HepG2 (cell line): Measurements from ENCODE around the gene TSPYL1. TPM values are rescaled to one million over a fixed set of nuclear protein-coding genes. Genes with fewer than 3 reads are reported as not detected.

Experiments
- ATAC-seq: fragments of 200-7000 bp; cut with Tn5 transposase; 3 replicates; pipeline ENCODE4 v1.9.1; 2020; ENCODE audit warnings: mild to moderate bottlenecking, moderate library complexity
- BruUV-seq: library from RNA; stranded (reverse); fragments of 400-500 nt; replicated peaks from 2 replicates; lab custom pipeline; 2021; lab: Mats Ljungman, UMichigan
- CTCF ChIA-PET: fragments of 300-600 bp; formaldehyde crosslinking; extraction: SDS; loops from one replicate; lab custom pipeline; 2021; ENCODE audit warnings: low total read pairs, inconsistent platforms, low intra/inter-chr PET ratio; lab: Yijun Ruan, JAX
- POLR2A ChIA-PET: fragments of 350-600 bp; sonication (Branson Sonifier 250); formaldehyde crosslinking; loops from one replicate; lab custom pipeline; 2020; ENCODE audit warnings: antibody characterized with exemption, inconsistent platforms; lab: Yijun Ruan, JAX
- DNase-seq: peaks from one replicate; pipeline ENCODE4 v3.0.0-alpha.2; 2015; ENCODE audit warnings: low spot score
- FAIRE-seq: peaks from 3 replicates; lab custom pipeline; 2011; peaks lifted over from hg19 to GRCh38; lab: Jason Lieb, UNC
- H2AFZ ChIP-seq: one replicate; pipeline ENCODE4 v1.6.1; 2011; ENCODE audit warnings: low read length, inconsistent platforms
- H3K27ac ChIP-seq: fragments of 300-600 bp; 3 replicates; pipeline ENCODE4 v1.8.0; 2011; ENCODE audit warnings: mixed run types, mild to moderate bottlenecking, mixed read lengths, low read length, inconsistent platforms; ENCODE audit not compliant: insufficient read depth; ENCODE audit errors: extremely low read length
- H3K27me3 ChIP-seq, 2 experiments: fragments of 200-600 bp in 1 of 2; 2 replicates in 1 of 2; 3 replicates in 1 of 2; pipeline versions ENCODE4 v1.6.0 to v1.8.0; 2011; ENCODE audit warnings: low read length in 2 of 2, mild to moderate bottlenecking in 2 of 2, moderate library complexity in 2 of 2, inconsistent platforms in 1 of 2; ENCODE audit not compliant: insufficient read depth in 2 of 2, control insufficient read depth in 1 of 2
- H3K36me3 ChIP-seq, 2 experiments: fragments of 200-600 bp in 1 of 2; replicated peaks in 1 of 2; 2 replicates in 1 of 2; 3 replicates in 1 of 2; pipeline versions ENCODE4 v1.5.1 to v1.8.0; 2011; ENCODE audit warnings: low read length in 2 of 2, inconsistent platforms in 1 of 2; ENCODE audit not compliant: insufficient read depth in 2 of 2, control insufficient read depth in 1 of 2
- H3K4me1 ChIP-seq: 2 replicates; pipeline ENCODE4 v1.5.1; 2012; ENCODE audit warnings: low read length, inconsistent platforms; ENCODE audit not compliant: insufficient read depth
- H3K4me2 ChIP-seq: 2 replicates; pipeline ENCODE4 v1.6.0; 2011; ENCODE audit warnings: low read depth, low read length, inconsistent platforms
- H3K4me3 ChIP-seq, 3 experiments: fragments of 200-600 bp in 1 of 3; sonication (generic), shearing (Covaris generic) in 1 of 3; replicated peaks in 1 of 3; 2 replicates each; pipeline ENCODE4 v1.5.1; 2011 to 2016; ENCODE audit warnings: low read length in 3 of 3, inconsistent platforms in 2 of 3, low read depth in 2 of 3, mild to moderate bottlenecking in 2 of 3, control low read depth in 1 of 3, mixed read lengths in 1 of 3; ENCODE audit not compliant: insufficient read depth in 1 of 3
- H3K79me2 ChIP-seq: one replicate; pipeline ENCODE4 v1.6.1; 2011; ENCODE audit warnings: low read length, inconsistent platforms; ENCODE audit not compliant: insufficient read depth
- H3K9ac ChIP-seq: 2 replicates; pipeline ENCODE4 v1.6.0; 2011; ENCODE audit warnings: mild to moderate bottlenecking, low read depth, low read length, inconsistent platforms; ENCODE audit not compliant: insufficient read depth
- H3K9me3 ChIP-seq: 2 replicates; pipeline ENCODE4 v1.5.1; 2012; ENCODE audit warnings: mild to moderate bottlenecking, low read length
- H4K20me1 ChIP-seq: 2 replicates; pipeline ENCODE4 v1.6.0; 2011; ENCODE audit warnings: inconsistent platforms, mild to moderate bottlenecking, low read length, moderate library complexity; ENCODE audit not compliant: insufficient read depth
- CHCHD3 ChIP-seq: sonication (generic); formaldehyde crosslinking; IDR thresholded peaks from 2 replicates; pipeline ENCODE4 v1.8.0; 2022; ENCODE audit warnings: mild to moderate bottlenecking, missing genetic modification reagents, moderate library complexity
- FOXA3 ChIP-seq: IDR thresholded peaks from 2 replicates; pipeline ENCODE4 v1.6.1; 2016; ENCODE audit warnings: missing genetic modification reagents, missing compliant biosample characterization
- FOXK2 ChIP-seq: fragments of 450-650 bp; IDR thresholded peaks from 2 replicates; pipeline ENCODE4 v1.6.1; 2016
- GLMP ChIP-seq: sonication (generic); formaldehyde crosslinking; IDR thresholded peaks from 2 replicates; pipeline ENCODE4 v1.9.0; 2021; ENCODE audit warnings: missing genetic modification reagents, mild to moderate bottlenecking, borderline replicate concordance
- HINFP ChIP-seq: sonication (generic); formaldehyde crosslinking; IDR thresholded peaks from 2 replicates; pipeline ENCODE4 v1.4.0; 2020; ENCODE audit warnings: low read depth, mild to moderate bottlenecking, missing genetic modification reagents
- MBNL3 ChIP-seq: fragments of 250-450 bp; sonication (Bioruptor Pico); conservative IDR thresholded peaks from 2 replicates; pipeline ENCODE4 v1.8.0; 2022; ENCODE audit warnings: mild to moderate bottlenecking, inconsistent platforms
- MIER3 ChIP-seq: IDR thresholded peaks from 2 replicates; pipeline ENCODE4 v1.6.1; 2016; ENCODE audit warnings: missing compliant biosample characterization, borderline replicate concordance
- NCOR1 ChIP-seq: fragments of 200-600 bp; sonication (generic); IDR thresholded peaks from 2 replicates; pipeline ENCODE4 v1.7.0; 2017; ENCODE audit warnings: antibody characterized with exemption, low read length, borderline replicate concordance
- RARG ChIP-seq: sonication (generic); formaldehyde crosslinking; IDR thresholded peaks from 2 replicates; pipeline ENCODE4 v1.4.0; 2020; ENCODE audit warnings: low read depth, mild to moderate bottlenecking, missing genetic modification reagents
- SKIL ChIP-seq: sonication (generic); formaldehyde crosslinking; IDR thresholded peaks from 2 replicates; pipeline ENCODE4 v1.8.0; 2022; ENCODE audit warnings: missing genetic modification reagents, mild to moderate bottlenecking, moderate library complexity, borderline replicate concordance
- TCF7 ChIP-seq: sonication (generic); IDR thresholded peaks from 2 replicates; pipeline ENCODE4 v1.6.1; 2016; ENCODE audit warnings: antibody characterized with exemption, low read depth
- ZNF18 ChIP-seq: sonication (generic); formaldehyde crosslinking; IDR thresholded peaks from 2 replicates; pipeline ENCODE4 v1.8.0; 2022; ENCODE audit warnings: mild to moderate bottlenecking, missing genetic modification reagents; ENCODE audit not compliant: insufficient replicate concordance
- ZNF225 ChIP-seq: sonication (generic); formaldehyde crosslinking; IDR thresholded peaks from 2 replicates; pipeline ENCODE4 v1.4.0; 2020; ENCODE audit warnings: mild to moderate bottlenecking, missing genetic modification reagents
- ZNF317 ChIP-seq: sonication (generic); formaldehyde crosslinking; IDR thresholded peaks from 2 replicates; pipeline ENCODE4 v1.5.0; 2020; ENCODE audit warnings: mild to moderate bottlenecking, missing genetic modification reagents
- ZSCAN25 ChIP-seq: sonication (generic); formaldehyde crosslinking; IDR thresholded peaks from 2 replicates; pipeline ENCODE4 v1.8.0; 2022; ENCODE audit warnings: mild to moderate bottlenecking, missing genetic modification reagents
- whole genome bisulfite sequencing: methylation state at CpG from one replicate; pipeline ENCODE4 v1.1.6; 2017; ENCODE audit warnings: low lambda C conversion rate; 5-methylcytosine and 5-hydroxymethylcytosine counted together
- in situ Hi-C: cut with HindIII; loops from 2 replicates; pipeline ENCODE4 v1.10.0; 2017; ENCODE audit warnings: low pct_unique_long_range_greater_than_20kb; ENCODE audit not compliant: extremely low pct_ligation_motif_present
- intact Hi-C: fragments of 100-400 bp; cut with micrococcal nuclease; formaldehyde crosslinking; loops from one replicate; pipeline ENCODE4 v1.10.0; 2022; ENCODE audit not compliant: unreplicated experiment
- polyA plus RNA-seq, 8 experiments: library from polyadenylated mRNA; depleted of rRNA in 3 of 8; stranded (reverse) in 7 of 8; unstranded in 1 of 8; fragments of >200 nt; fragmentation: Illumina TruSeq in 4 of 8; extraction: Trizol in 4 of 8; gene quantifications; 2 replicates each; pipeline versions ENCODE4 v1.2.1 to v1.2.3, GENCODE V29; 2011 to 2016; ENCODE audit warnings: low read depth in 4 of 8, missing spikeins in 1 of 8, mixed read lengths in 1 of 8; ENCODE audit not compliant: insufficient read depth in 1 of 8
- total RNA-seq, 5 experiments: library from RNA; depleted of rRNA; stranded (reverse); fragments of >200 nt; fragmentation: Illumina TruSeq; extraction: Trizol; gene quantifications; 2 replicates each; pipeline ENCODE4 v1.2.3, GENCODE V29; 2016; ENCODE audit warnings: low read depth in 1 of 5
- TF ChIP-seq, protein P1 (sequence below): IDR thresholded peaks from 2 replicates; pipeline ENCODE4 v1.6.1; 2016

Gene TSPYL1
- total and polyA plus RNA-seq, 2 of the 13 experiments (the other 11 are each of a cell fraction or from before 2014, with no cell fraction given) = 28.3 to 93.0 TPM

- TF ChIP-seq ZNF317 (CRISPR knock-in tag) = no peak
- TF ChIP-seq CHCHD3 (CRISPR knock-in tag) = no peak
- TF ChIP-seq FOXK2 = no peak
- no peak for TF ChIP-seq MBNL3 (CRISPR knock-in tag)
- no peak for TF ChIP-seq GLMP (CRISPR knock-in tag)
- TF ChIP-seq MIER3 (CRISPR knock-in tag) = no peak
Measured at GRCh38 chr6:116327803-116328527, 48.2 kb upstream of the TSPYL1 start (continued).

DNA sequence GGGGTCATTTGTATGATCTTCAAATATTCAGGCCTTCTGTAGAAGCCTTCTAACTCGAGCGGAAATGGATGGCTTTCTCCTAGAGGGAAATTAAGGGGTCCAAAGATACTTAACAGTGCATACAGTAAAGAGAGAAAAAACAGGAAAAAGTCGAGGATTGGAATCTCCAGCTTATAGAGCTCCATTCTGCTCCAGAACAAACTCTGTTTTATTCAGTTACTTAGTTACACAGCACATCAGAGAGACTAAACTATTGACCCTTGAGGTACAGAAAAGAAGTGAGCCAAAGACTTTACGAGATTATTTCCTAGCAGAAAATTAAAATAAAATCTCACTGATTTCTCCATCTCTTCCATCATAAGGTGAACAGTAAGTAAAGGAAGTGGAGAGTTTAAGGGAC, 47.3 kb upstream of the TSPYL1 start:
- POLR2A ChIA-PET = no interaction called here
- CTCF ChIA-PET = no interaction called here
- Histone ChIP-seq H3K27ac (no peak overlapping the region), H3K4me2 (no peak overlapping the region), H3K27me3 (no peaks in the 10 kb centered on the region), H3K79me2 (no peaks in the 10 kb centered on the region), H3K9ac (no peak overlapping the region), H3K4me3 (no peak overlapping the region), H3K36me3 (no peaks in the 10 kb centered on the region), H3K9me3 (no peaks in the 10 kb centered on the region), H2AFZ (no peak overlapping the region), H4K20me1 (no peaks in the 10 kb centered on the region), H3K4me1 (peaks cover 20% of the 10 kb centered on the region)
- 30% methylated on average over 4 of the region's 4 CpGs for WGBS
- no peak for ATAC-seq
- intact Hi-C loops (no loop called here), in situ Hi-C loops (no loop called here)
- BruUV-seq = no TSS peak
- DNase-seq = no peak
- FAIRE-seq = no peak
- TF ChIP-seq NCOR1 = no peak
- no peak for TF ChIP-seq TCF7
- TF ChIP-seq ZSCAN25 (CRISPR knock-in tag) = no peak
- TF ChIP-seq HINFP (CRISPR knock-in tag) = no peak
- no peak for TF ChIP-seq FOXA3
- no peak for TF ChIP-seq RARG (CRISPR knock-in tag)
- TF ChIP-seq, protein P1, sequence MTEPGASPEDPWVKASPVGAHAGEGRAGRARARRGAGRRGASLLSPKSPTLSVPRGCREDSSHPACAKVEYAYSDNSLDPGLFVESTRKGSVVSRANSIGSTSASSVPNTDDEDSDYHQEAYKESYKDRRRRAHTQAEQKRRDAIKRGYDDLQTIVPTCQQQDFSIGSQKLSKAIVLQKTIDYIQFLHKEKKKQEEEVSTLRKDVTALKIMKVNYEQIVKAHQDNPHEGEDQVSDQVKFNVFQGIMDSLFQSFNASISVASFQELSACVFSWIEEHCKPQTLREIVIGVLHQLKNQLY (CRISPR knock-in tag) = no peak
- TF ChIP-seq ZNF225 (CRISPR knock-in tag) = no peak
- TF ChIP-seq ZNF18 (CRISPR knock-in tag) = no peak
- no peak for TF ChIP-seq SKIL (CRISPR knock-in tag)
